Sigmoid colon (tissue), 7 donors: ENCODE data around the gene MYDGF. TPM values are rescaled to one million over a fixed set of nuclear protein-coding genes. Genes with fewer than 3 reads are reported as not detected.
A peak's percentile ranks its signal among the peaks of the same experiment; 100 is the strongest.
"Not testable (repeated sequence)": the region's sequence is repeated elsewhere in the genome, so short reads cannot be mapped to it uniquely, and the experiment has no call there.

ENCODE experiments used
- DNase-seq: peaks from one replicate; pipeline ENCODE4 v3.0.0-alpha.2; 2019
- H3K27ac ChIP-seq, 4 donors: fragments of 200-600 bp; sonication (generic); one replicate each; pipeline ENCODE4 v1.5.1; 2016 to 2019; ENCODE audit warnings: mild to moderate bottlenecking in 1 of 4
- H3K27me3 ChIP-seq, 3 donors: fragments of 200-600 bp; sonication (generic); one replicate each; pipeline ENCODE4 v1.5.1; 2019; ENCODE audit warnings: mild to moderate bottlenecking in 1 of 3
- H3K36me3 ChIP-seq, 4 donors: fragments of 200-600 bp; sonication (generic); one replicate each; pipeline ENCODE4 v1.5.1; 2016 to 2019
- H3K4me1 ChIP-seq, 4 donors: fragments of 200-600 bp; sonication (generic); one replicate each; pipeline ENCODE4 v1.5.1; 2017 to 2019
- H3K4me3 ChIP-seq, 4 donors: fragments of 200-600 bp; sonication (generic); one replicate each; pipeline ENCODE4 v1.5.1; 2017 to 2019; ENCODE audit warnings: mild to moderate bottlenecking in 2 of 4, moderate library complexity in 1 of 4
- H3K9me3 ChIP-seq, 4 donors: fragments of 200-600 bp in 3 of 4; sonication (generic) in 3 of 4; one replicate each; pipeline versions ENCODE4 v1.5.1 to v1.6.1; 2013 to 2019
- CTCF ChIP-seq, 4 experiments: fragments of 450-650 bp in 3 of 4; fragments of 200-600 bp in 1 of 4; IDR thresholded peaks; one replicate each; pipeline ENCODE4 v1.5.1; 2016 to 2019; ENCODE audit warnings: antibody characterized with exemption in 4 of 4, mild to moderate bottlenecking in 3 of 4, moderate library complexity in 2 of 4
- EP300 ChIP-seq, 4 donors: sonication (generic); formaldehyde crosslinking; IDR thresholded peaks; one replicate each; pipeline ENCODE4 v1.6.1; 2017; ENCODE audit warnings: antibody characterized with exemption in 4 of 4
- POLR2A ChIP-seq, 2 donors: fragments of 450-650 bp; IDR thresholded peaks; one replicate each; pipeline ENCODE4 v1.6.1; 2016; ENCODE audit warnings: antibody characterized with exemption in 2 of 2, mild to moderate bottlenecking in 2 of 2, moderate library complexity in 2 of 2
- POLR2AphosphoS5 ChIP-seq, 4 donors: sonication (generic); formaldehyde crosslinking; IDR thresholded peaks; one replicate each; pipeline ENCODE4 v1.6.1; 2017; ENCODE audit warnings: antibody characterized with exemption in 4 of 4
- WGBS, 2 donors: extraction: QIAGEN DNeasy Blood & Tissue Kit; methylation state at CpG; one replicate each; pipeline ENCODE4 v1.1.7; 2013; 5-methylcytosine and 5-hydroxymethylcytosine counted together
- intact Hi-C: fragments of 100-400 bp; cut with DNase I; formaldehyde crosslinking; loops from one replicate; pipeline ENCODE4 v1.15.1; 2023
- polyA plus RNA-seq, 3 donors: library from polyadenylated mRNA; stranded (reverse); fragments of 200-250 nt; gene quantifications; one replicate each; pipeline ENCODE4 v1.2.3, GENCODE V29; 2013
- total RNA-seq, 4 donors: library from RNA; depleted of rRNA; stranded (reverse); fragments of >200 nt; gene quantifications; one replicate each; pipeline ENCODE4 v1.1.0, GENCODE V29; 2016
- donor health status: healthy with polysubstance abuse.
- donor health status: Bipolar disorder and iron deficiency.
- donor health status: healthy.

Gene MYDGF
- total and polyA plus RNA-seq, 7 donors = 25.7 to 200 (median 35.2) TPM

GRCh38 chr19:4715529-4716221 lies 45.5 kb upstream of the MYDGF start:
- H3K27me3 ChIP-seq = no peaks in the 10 kb centered on the region
- peaks cover 20 to 96% (median 67%) of the 10 kb centered on the region in 4 donors for H3K36me3 ChIP-seq
- TF ChIP-seq EP300 (IDR thresholded peaks at IDR 0.05) (no peak), POLR2A (IDR thresholded peaks at IDR 0.05) (no peak), CTCF (IDR thresholded peaks at IDR 0.05) (no peak), POLR2AphosphoS5 (IDR thresholded peaks at IDR 0.05) (no peak)
- 86 to 89% methylated on average over 28 of the region's 28 CpGs for WGBS, 2 donors
- H3K9me3 ChIP-seq = no peaks in the 10 kb centered on the region
- H3K4me3 ChIP-seq = no peak overlapping the region
- peaks cover 0 to 14% (median 0%) of the 10 kb centered on the region in 4 donors for H3K4me1 ChIP-seq
- no peak for DNase-seq
- intact Hi-C loops = no loop called here
- peak overlapping the region in 1 of 4 donors; percentile 32 for H3K27ac ChIP-seq

- DNase-seq, intact Hi-C loops, H3K27me3 ChIP-seq, H3K9me3 ChIP-seq, H3K4me3 ChIP-seq: not testable (repeated sequence)
- H3K36me3 ChIP-seq = peaks cover 20 to 96% (median 70%) of the 10 kb centered on the region in 4 donors
- peaks cover 0 to 12% (median 0%) of the 10 kb centered on the region in 4 donors for H3K4me1 ChIP-seq
- WGBS, 2 donors = 90 to 94% methylated on average over 6 of the region's 6 CpGs
- peak overlapping the region in 1 of 4 donors; percentile 32 for H3K27ac ChIP-seq
Measured at GRCh38 chr19:4715178-4715528, 45.0 kb upstream of the MYDGF start.

- DNase-seq = no peak
- no peak for TF ChIP-seq POLR2AphosphoS5 (IDR thresholded peaks at IDR 0.05)
- TF ChIP-seq EP300 (IDR thresholded peaks at IDR 0.05) = no peak
- TF ChIP-seq POLR2A (IDR thresholded peaks at IDR 0.05) = no peak
- no peak for TF ChIP-seq CTCF (IDR thresholded peaks at IDR 0.05)
- H3K36me3 ChIP-seq = peaks cover 15 to 96% (median 65%) of the 10 kb centered on the region in 4 donors
- 86 to 94% methylated on average over 27 of the region's 27 CpGs for WGBS, 2 donors
- intact Hi-C loops = no loop called here
- H3K27me3 ChIP-seq = no peaks in the 10 kb centered on the region
- peaks cover 0 to 12% (median 0%) of the 10 kb centered on the region in 4 donors for H3K4me1 ChIP-seq
- H3K9me3 ChIP-seq = no peaks in the 10 kb centered on the region
- no peak overlapping the region for H3K4me3 ChIP-seq
- peak overlapping the region; percentile 55 to 74 (median 67) for H3K27ac ChIP-seq
Measured at GRCh38 chr19:4714016-4714415, 43.9 kb upstream of the MYDGF start.

- H3K4me3 ChIP-seq = no peak overlapping the region
Measured at GRCh38 chr19:4713384-4713951, 43.3 kb upstream of the MYDGF start.

More at GRCh38 chr19:4713384-4713951, 43.3 kb upstream of the MYDGF start:
- intact Hi-C loops = no loop called here
- Histone ChIP-seq H3K36me3 (peaks cover 10 to 90% (median 60%) of the 10 kb centered on the region in 4 donors), H3K27ac (peak overlapping the region; percentile 55 to 74 (median 67)), H3K9me3 (no peaks in the 10 kb centered on the region), H3K27me3 (no peaks in the 10 kb centered on the region), H3K4me1 (peaks cover 0 to 17% (median 4%) of the 10 kb centered on the region in 4 donors)
- 10 to 67% methylated on average over 32 of the region's 32 CpGs for WGBS, 2 donors
- TF ChIP-seq POLR2AphosphoS5 (IDR thresholded peaks at IDR 0.05) (peak; percentile 8 to 71 (median 52)), CTCF (IDR thresholded peaks at IDR 0.05) (no peak), EP300 (IDR thresholded peaks at IDR 0.05) (peak in 1 of 4 donors; percentile 52)
- DNase-seq = peak; percentile 96
